NCI-H1048 (cell line): ENCODE data around the gene CDKN3.

Experiments
- DNase-seq: peaks from one replicate; lab custom pipeline; 2025; lab: John Stamatoyannopoulos, UW

CDKN3 gene, protein sequence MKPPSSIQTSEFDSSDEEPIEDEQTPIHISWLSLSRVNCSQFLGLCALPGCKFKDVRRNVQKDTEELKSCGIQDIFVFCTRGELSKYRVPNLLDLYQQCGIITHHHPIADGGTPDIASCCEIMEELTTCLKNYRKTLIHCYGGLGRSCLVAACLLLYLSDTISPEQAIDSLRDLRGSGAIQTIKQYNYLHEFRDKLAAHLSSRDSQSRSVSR

DNA sequence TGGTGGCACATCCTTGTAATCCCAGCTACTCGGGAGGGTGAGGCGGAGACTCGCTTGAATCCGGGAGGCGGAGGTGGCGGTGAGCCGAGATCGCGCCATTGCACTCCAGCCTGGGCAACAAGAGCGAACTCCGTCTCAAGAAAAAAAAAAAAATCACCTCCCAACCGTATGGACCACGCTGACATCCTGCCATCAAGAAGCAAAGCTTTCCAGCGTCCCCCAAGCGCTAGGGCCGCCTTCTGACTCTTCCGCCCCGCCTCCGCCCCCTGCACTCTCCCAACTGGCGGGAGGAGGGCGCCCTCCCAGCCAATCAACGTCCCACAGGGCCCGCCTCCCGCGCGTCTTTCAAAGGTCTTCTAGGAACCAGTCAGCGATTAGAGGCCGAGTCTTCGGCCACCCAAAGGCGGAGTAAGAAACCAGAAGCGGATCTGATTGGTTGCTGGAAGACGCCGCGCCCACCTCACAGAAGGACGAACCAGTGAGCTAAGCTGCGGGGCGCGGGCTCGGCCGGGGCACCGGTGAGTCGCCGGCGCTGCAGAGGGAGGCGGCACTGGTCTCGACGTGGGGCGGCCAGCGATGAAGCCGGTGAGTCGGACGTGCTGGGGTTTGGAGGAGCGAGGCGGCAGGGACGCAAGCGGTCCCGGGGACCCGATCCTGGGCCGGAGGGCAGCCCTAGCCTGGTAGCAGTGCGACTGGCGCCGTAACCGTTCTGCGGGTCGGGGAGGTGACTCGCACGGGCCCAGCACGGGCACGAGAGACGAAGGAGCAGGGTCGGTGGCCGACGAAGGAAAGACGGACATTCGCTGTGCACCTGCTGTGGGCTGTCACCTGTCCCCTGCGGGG is at the start of gene CDKN3:
Gene CDKN3 (plus strand): TSS at position 515 of the 843 bp plus-strand sequence. CDS start 62 bp downstream, at position 577.
- DNase-seq: peak; percentile 98

DNA sequence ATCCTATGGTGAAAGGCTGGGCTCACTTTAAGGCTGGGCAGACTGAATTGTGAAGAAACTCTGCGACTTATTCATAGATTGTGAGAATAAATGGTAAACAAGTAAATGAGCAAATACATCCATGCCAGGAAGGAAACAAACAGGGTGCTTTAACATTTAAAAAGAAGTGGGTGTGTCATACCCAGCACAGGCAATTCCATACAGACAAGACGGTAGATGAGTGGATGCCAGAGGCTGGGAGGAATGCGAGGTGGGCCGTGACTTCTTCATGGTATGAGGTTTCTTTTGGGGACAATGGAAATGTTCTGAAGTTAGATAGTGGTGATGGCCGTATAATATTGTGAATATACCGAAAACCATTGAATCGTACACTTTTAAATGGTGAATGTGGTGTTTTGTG is 49.8 kb upstream of the CDKN3 start:
- no peak for DNase-seq

DNA sequence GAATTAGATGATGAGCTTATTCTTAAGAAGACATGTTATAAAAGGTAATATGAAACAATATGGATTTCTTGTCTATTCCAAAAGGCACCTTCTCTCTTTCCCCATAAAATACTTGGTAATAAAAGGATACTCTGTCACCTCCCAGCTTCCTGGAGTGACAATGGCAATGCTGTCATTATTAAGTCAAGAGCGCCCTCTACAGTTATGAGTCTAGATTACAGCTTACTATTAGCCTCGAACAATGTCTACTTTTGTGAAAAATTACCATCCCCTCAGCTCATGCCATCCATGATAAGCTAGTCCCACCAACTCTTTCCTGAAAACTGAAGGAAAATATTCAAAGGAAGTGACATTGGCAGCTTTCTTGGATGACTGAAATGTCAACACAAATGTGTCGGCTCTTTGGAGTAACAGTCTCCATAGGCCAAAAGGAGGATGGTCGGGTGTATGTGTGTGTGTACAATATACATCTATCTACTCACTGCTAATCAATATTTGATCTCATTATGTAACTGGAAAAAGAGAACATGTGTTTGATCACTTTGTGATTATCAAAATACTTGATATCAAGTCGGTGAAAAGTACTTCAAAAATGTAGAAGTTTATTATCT is 48.7 kb upstream of the CDKN3 start:
- peak; percentile 41 for DNase-seq

DNA sequence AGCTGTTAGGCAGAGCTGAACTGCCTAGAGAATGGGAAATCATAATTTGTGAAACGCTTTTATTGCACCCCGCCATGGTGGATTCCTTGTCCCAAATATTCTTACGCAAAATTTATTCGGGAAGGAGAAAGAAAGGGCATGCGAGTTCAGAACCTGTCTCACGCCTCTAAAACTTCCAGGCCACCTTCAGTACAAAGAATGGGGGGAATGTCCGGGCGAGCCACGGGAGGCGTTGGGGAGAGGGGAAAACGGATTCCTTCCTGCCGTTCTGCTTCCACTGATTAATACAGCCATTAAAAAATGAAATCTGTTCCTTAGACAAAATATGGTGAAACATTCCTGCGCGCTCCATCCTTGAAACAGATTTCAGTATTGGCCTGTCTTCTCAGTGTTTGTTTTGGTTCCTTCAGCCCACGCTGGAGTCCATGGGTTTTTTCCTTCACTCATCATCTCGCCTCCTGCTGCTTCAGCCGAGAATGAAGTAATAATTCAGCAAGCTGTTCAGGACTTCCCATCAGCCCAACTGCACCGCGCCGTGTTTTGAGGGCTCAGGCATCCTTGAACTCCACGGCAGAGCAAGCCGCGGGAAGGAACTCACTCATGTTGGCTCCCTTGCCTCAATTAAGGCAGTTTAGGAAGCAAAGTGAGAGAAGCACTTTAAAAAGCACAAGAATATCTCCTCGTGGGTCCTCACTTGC is 47.7 kb upstream of the CDKN3 start:
- no peak for DNase-seq

DNA sequence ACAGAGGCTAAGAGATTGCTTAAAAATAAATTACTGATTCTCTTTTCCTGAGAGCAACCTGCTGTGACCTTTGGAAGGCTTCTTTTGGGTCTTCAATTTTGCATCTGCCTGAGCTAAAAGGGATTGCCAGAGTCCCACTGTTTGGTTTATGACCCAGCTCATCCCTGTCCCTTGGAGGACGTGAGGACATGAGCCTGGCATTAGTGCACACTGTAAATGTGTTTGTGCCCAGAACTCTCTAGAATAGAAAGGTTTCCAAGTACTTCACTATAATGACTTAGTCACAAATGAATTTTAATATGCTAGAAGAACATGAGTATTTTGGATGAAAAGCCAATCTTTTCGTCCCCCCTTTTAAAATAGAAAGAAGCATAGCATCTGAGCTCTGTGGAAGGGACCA is 47.1 kb upstream of the CDKN3 start:
- no peak for DNase-seq

DNA sequence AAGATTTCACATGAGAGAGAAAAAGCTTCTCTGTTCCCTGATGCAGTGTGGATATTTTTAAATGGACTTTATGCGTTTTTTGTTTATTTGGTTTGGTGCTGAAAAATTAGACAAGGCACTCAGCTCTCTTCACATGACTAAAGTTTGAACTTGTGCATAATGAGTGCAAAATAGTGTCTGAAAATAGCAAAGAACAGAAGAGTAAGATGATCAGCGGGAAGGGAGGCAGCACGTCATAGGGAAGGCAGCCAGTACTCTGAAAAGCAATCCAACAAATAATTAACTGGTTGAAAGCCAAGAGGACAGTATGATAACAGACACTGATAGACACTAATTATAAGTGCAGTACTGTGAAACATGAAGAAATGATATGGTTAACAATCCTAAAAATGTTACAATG is 46.6 kb upstream of the CDKN3 start:
- no peak for DNase-seq

DNA sequence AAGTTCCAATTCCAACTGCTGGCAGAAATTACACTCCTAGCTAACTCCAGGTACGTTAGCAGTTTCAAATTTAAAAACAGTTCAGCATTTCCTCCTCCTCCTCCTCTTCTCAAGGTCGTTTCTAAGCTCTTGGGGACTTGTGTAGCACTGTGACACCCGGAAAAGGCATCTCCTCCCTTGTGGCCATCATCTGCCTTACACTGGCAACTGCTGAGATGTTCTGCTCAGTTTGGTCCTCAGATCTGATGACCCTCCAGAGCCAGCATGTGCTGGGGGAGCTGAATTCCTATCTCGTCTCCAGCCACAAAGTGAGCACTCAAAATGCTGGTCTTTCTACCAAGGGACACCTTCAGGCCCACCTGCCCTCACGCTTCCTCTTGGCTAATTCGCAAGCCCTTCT is 43.5 kb upstream of the CDKN3 start:
- no peak for DNase-seq

DNA sequence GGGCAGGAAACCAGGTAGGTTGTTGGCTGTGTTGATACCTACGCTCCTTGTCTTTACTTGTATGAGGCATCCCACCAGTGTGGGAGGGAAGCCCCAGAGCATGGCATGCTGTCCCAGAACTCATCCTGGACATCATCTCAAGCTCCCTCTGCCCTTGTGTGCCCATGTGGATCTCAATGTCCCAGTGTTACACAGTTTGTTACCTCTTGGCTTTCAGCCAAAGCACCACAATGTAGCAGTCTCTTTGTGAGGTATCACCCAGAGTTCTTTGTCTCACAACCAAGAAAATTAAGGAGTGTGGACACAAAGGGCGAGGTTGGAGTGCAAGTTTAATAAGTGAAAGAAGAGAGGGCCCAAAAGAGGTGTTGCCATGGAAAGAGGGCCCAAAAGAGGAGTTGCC is 43.1 kb upstream of the CDKN3 start:
- DNase-seq: no peak

DNA sequence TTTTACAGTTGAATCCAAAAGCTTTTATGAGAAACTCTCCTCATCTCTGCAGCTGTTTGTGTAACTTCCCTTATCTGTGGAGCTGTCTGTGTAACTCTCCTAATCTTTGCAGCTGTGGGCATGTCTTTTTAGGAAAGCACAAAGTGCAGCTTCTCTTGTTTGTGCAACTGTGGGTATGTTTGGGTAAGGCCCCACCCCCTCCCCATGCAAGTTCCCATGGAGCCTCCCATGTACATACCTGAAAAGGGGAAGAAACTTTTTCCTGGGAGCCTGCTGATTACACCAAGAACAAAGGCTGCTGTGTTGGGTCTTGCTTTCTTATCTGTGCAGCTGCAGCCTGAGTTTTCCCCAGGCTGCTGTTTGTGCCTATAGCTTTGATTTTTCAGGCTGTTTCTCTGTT is 42.7 kb upstream of the CDKN3 start:
- no peak for DNase-seq

DNA sequence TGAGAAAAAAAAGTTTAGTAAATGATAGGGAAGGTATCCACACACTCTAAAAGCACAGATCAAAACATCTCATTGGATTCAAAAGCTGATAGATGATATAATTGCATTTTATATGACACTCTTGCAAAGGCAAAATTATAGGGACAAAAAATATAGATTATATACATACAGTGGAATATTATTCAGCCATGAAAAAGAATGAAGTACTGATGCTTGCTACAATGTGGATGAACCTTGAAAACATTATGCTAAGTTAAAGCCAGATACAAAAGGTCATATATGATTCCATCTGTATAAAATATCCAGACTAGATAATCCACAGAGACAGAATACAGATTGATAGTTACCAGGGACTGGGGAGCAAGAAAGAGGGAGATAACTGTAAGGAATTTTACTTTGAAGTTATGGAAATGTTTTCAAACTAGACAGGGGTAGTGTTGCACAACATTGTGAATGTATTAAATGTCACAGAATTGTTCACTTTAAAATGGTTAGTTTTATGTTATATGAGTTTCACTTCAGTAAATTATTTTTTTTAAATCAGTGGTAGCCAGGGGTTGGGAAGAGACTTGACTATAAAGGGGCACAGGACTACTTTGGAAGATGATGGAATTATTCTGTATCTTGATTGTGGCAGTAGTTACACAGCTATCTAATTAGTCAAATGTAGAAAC is 41.7 kb upstream of the CDKN3 start:
- no peak for DNase-seq

DNA sequence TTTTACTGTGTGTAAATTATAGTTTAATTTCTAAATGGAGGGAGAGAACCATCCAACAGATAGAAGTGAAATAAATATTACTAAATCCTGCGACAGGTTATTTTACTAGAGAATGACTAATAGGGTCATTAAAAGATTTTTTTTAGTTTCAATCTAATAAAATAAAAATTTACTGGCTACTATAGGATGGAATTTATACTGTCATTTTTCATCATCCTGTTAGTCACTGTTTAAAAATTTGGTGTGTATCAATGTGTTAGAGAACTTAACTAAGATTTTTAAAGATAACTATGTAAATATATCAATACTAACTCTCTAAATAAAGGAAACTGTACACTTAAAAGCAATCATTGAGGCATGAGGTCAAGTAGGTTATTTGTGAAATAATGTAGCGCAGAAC is 41.1 kb upstream of the CDKN3 start:
- DNase-seq: no peak

DNA sequence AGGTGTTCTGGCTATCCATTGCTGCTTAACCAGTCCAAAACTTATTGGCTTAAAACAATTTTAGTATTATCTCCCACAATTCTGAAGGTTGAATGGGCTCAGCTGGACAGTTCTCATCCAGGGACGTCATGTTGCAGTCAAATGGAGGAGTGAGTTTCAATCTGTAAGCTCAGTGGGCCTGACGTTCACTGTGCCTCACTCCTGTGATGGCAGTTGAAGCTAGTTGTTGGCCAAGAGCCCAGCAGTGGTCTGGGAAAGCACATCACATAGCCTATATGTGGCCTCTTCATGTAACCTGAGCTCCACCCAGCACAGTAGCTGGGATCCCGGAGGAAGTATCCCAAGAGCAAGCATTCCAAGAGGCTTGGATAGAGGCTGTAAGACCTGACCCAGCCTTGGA is 40.6 kb upstream of the CDKN3 start:
- DNase-seq: no peak

DNA sequence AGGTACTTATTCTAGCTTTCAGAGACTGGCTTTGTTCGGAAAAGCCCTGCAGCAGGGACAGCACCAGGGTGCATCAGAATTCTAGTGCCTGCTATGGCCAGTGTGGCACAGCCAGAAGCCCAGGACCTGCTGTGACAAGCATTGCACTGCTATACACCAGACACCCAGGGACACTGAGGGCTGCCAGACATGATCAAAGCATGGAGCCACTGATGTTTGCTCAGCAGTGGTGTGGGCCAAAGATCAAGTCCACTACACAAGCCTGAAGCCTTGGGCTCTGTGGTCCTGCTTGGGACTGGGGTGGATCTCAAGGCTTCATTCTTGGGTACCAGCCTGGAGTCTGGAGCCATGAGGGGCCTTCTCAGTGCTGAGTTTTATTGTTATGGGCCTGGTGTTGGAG is 36.1 kb upstream of the CDKN3 start:
- no peak for DNase-seq

DNA sequence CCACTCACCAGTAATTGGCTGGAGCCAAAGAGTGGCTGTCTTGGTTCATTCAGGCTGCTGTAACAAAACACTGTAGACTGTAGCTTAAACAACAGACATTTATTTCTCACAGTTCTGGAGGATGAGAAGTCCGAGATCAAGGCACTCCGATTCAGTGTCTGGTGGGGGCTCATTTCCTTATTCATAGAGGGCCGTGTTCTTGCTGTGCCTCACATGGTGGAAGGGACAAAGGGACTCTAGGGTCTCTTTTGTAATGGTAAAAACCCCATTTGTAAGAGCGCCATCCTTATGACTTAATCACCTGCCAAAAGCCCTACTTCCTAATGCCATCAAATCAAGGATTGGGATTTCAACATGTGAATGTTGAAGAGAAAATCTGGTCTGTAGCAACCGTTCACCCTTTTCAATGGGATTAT is 34.7 kb upstream of the CDKN3 start:
- DNase-seq: no peak

DNA sequence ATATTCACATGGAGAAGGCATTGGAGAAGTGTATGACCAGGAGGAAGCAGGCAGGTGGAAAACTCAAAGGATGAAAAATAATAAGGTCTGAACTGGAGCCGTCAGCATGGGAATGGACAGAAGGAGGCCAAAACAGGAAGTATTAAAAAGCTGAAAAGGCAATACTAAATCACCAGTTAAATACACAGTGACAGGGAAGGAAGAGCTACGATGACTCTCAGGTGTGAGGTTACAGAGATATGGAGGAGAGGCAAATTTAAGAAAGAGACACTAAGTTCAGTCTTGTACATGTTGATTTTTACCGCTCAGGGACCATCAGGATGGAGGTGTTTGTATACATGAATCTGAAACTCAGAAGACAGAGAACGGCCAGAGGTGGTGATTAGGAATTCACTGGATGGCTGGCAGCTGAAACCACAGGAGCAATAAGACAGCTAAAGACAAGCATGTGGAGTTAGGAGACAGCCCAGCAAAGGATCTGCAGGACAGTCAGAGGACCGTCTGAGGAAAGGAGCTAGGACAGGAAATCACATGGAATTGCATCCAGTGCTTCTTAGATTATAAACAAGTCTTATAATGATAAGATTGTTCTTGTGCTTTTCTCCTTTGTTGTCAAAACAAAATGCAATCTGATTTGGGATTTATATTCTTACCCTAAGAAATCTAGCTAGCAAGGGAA is 33.9 kb upstream of the CDKN3 start:
- no peak for DNase-seq

DNA sequence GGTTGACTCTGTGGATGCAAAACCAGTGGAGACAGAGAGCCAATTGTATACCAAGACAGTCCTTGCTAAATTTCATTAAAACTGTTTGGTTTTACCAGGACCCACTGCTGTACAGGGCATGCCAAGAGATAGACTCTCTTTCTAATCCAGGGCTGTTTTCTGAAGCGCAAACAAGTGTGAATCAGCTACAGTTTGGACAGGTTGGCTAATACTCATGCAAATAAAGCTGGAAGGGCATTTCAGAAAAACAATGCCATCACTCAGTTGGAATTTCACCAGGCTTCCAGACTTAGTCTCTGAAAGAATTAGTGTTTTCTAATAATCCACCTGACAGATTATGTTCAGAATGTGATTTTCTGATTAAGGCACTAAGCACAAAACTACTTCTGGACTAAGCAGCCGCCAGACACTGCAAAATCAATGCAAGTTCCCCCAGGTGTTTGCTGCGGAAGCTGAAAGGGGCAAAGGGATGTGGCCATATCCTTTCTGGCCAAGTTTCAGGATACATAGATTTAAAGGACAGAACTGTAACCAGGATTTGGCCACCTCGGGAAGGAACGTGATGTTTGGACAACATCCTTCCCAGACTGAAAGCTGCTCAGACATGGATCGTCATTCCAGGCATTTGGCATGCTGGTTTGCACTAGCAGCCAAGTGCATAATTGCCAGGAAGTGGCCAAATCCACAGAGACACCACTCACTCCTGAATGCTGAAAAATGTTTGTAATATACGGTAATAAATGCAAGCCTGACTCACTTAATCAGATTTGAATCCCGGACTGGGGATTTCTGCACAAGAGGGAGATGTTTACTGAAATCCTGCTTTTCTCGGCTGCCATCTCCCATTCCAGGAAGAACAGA is 32.0 kb upstream of the CDKN3 start:
- DNase-seq: peak; percentile 80

DNA sequence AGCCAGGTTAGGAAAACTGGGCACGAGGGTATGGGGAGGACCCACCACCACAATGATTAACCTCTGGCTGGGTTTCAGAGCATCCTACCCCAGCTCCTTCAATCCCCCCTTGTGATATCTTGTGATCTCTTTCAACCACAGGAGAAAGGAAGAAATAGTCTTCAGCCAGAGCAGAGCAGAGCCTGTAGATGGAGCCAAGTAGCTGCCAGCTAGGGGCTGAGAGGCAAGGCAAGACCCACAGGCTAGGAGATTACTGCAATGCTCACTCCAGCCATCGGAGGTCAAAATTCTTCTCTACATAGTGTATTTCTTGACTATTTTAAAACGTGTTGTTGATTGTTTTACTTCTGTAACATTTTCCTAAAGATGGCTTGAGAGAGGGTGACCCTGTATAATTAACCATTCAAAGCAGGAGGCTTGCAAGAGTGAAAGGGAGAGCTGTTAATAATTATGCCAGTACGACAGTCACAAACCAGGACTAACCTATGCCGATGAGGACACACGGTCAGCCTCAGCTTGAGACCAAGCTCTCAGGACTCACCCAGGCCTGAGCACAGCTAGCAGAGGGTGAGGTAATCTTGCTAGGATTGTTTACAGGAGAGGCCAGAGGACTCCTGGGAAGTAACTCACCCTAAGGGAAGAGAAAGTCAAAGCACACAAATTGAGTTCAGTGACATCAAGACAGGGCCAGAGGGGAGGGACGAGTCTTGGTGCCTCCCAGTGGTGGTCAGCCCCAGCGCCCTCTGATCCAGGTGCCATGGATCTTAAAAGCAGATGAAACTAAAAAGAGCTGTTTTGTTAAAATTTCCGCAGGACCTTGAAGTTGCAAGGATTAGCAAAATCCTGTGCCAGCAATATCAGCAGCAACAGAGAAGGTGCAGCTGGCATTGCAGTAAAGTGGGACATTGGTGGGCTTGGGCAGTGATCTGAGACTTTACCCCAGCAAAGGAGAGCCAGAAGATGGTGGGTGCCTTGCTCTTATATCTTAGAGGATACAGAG is 29.8 kb upstream of the CDKN3 start:
- no peak for DNase-seq

DNA sequence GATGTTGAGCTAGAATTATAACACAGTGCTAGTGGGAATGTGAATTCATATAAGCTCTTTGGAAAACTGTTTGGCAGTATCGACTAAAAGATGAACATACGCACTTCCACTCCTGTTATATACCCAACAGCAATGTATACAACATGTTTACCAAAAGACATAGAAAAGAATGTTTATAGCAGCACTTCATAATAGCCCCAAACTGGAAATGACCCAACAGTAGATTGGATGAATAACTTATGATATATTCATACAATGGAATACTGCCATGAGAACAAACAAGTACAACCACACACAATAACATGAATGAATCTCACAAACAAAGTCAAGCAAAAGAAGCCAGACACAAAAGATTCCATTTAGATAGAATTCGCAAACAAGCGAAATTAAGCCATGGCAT is 28.5 kb upstream of the CDKN3 start:
- no peak for DNase-seq

DNA sequence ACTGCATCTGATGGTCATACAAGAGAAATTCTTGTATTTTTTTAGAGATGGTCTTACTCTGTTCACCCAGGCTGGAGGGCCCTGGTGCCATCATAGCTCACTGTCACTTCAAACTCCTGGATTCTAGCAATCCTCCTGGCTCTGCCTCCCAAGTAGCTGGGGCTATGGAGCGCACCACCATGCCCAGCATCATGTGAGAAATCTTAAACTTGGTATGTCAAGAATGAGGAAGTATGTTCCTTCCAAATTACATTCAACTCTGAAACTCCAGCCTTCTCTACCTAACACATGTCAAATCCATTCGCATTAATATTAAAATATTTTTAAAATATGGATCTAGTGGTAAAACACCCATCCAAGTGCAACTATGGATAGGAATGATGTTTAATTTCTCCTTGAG is 27.5 kb upstream of the CDKN3 start:
- no peak for DNase-seq
